GM21717 (cell line): ENCODE data around the gene RAB27B.

Experiments
- ATAC-seq: cut with Tn5 transposase; IDR thresholded peaks from one replicate; pipeline ENCODE4 v1.9.1; 2021; ENCODE audit warnings: mild to moderate bottlenecking, moderate library complexity; ENCODE audit not compliant: unreplicated experiment

The RAB27B gene

GRCh38 chr18:54906331-54907185, 78.3 kb downstream of the RAB27B start:
- no peak for ATAC-seq

- no peak for ATAC-seq
These were observed 81.3 kb downstream of the RAB27B start for GRCh38 chr18:54909538-54909937.

- no peak for ATAC-seq
These were observed 82.1 kb downstream of the RAB27B start for GRCh38 chr18:54910161-54910919.

GRCh38 chr18:54911551-54911950, 83.3 kb downstream of the RAB27B start:
- no peak for ATAC-seq

- no peak for ATAC-seq
These were observed 86.5 kb downstream of the RAB27B start for GRCh38 chr18:54914816-54915215.

- no peak for ATAC-seq
These were observed 88.2 kb downstream of the RAB27B start for GRCh38 chr18:54916507-54916906.

GRCh38 chr18:54918060-54918459, 89.8 kb downstream of the RAB27B start:
- no peak for ATAC-seq

- ATAC-seq, result no peak
These were observed 91.1 kb downstream of the RAB27B start for GRCh38 chr18:54919412-54919811.

- no peak for ATAC-seq
These were observed 95.2 kb downstream of the RAB27B start for GRCh38 chr18:54923339-54923956.

GRCh38 chr18:54924948-54925347, 96.7 kb downstream of the RAB27B start:
- no peak for ATAC-seq

GRCh38 chr18:54926593-54927325, 98.5 kb downstream of the RAB27B start:
- no peak for ATAC-seq

- no peak for ATAC-seq
These were observed 100.0 kb downstream of the RAB27B start for GRCh38 chr18:54928236-54928635.

GRCh38 chr18:54931152-54931551, 102.9 kb downstream of the RAB27B start:
- no peak for ATAC-seq

GRCh38 chr18:54932472-54932871, 104.2 kb downstream of the RAB27B start:
- no peak for ATAC-seq

GRCh38 chr18:54938506-54938905, 110.2 kb downstream of the RAB27B start:
- ATAC-seq, result no peak

- ATAC-seq, result no peak
These were observed 111.2 kb downstream of the RAB27B start for GRCh38 chr18:54939361-54939917.

GRCh38 chr18:54942144-54942543, 113.9 kb downstream of the RAB27B start:
- no peak for ATAC-seq

- ATAC-seq, result no peak
These were observed 114.3 kb downstream of the RAB27B start for GRCh38 chr18:54942569-54942968.
